ENCODE results near the gene LSM2. TPM values are rescaled to one million over a fixed set of nuclear protein-coding genes. Genes with fewer than 3 reads are reported as not detected.
A peak's percentile ranks its signal among the peaks of the same experiment; 100 is the strongest.
"Not testable (repeated sequence)": the region's sequence is repeated elsewhere in the genome, so short reads cannot be mapped to it uniquely, and the experiment has no call there.

Gene LSM2
- total RNA-seq, 4 donors from 2014 or later = 37.1 to 119 (median 58.7) TPM

DNA sequence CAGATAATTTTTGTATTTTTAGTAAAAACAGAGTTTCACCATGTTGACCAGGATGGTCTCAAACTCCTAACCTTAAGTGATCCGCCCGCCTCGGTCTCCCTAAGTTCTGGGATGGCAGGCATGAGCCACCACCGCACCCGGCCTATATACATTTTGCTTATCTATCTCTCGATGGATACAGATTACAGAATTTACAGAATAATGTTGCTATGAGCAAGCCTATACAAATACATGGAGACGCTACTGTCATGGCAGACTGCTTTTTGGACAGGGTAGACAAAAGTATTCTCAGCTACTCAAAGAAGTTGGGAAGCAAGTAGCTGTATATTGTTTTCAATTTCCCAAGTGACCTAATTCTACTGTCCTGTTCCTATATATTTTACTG, 6.7 kb upstream of the LSM2 start:
- no peaks in the 10 kb centered on the region for H3K36me3 ChIP-seq
- peak overlapping the region; percentile 96 to 100 for H3K27ac ChIP-seq
- intact Hi-C loops (cut with DNase I; ENCODE audit: low total_unique reads) = no loop called here
- TF ChIP-seq, protein P1, sequence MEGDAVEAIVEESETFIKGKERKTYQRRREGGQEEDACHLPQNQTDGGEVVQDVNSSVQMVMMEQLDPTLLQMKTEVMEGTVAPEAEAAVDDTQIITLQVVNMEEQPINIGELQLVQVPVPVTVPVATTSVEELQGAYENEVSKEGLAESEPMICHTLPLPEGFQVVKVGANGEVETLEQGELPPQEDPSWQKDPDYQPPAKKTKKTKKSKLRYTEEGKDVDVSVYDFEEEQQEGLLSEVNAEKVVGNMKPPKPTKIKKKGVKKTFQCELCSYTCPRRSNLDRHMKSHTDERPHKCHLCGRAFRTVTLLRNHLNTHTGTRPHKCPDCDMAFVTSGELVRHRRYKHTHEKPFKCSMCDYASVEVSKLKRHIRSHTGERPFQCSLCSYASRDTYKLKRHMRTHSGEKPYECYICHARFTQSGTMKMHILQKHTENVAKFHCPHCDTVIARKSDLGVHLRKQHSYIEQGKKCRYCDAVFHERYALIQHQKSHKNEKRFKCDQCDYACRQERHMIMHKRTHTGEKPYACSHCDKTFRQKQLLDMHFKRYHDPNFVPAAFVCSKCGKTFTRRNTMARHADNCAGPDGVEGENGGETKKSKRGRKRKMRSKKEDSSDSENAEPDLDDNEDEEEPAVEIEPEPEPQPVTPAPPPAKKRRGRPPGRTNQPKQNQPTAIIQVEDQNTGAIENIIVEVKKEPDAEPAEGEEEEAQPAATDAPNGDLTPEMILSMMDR (IDR thresholded peaks at IDR 0.05) = no peak
- TF ChIP-seq POLR2A (IDR thresholded peaks at IDR 0.05) = no peak
- H3K4me1 ChIP-seq = no peaks in the 10 kb centered on the region
- H3K4me3 ChIP-seq = peak overlapping the region in 1 of 2 donors; percentile 32
- H3K9me3 ChIP-seq = no peaks in the 10 kb centered on the region
- no peak for DNase-seq
- no peaks in the 10 kb centered on the region for H3K27me3 ChIP-seq

GRCh38 chr6:31811645-31812044, 4.9 kb upstream of the LSM2 start:
- intact Hi-C loops (cut with DNase I; ENCODE audit: low total_unique reads) = no loop called here
- no peaks in the 10 kb centered on the region for H3K27me3 ChIP-seq

GRCh38 chr6:31808599-31808998, 1.8 kb upstream of the LSM2 start:
- H3K27ac ChIP-seq; H3K4me1 ChIP-seq; H3K36me3 ChIP-seq; H3K4me3 ChIP-seq; intact Hi-C loops (cut with DNase I; ENCODE audit: low total_unique reads); H3K9me3 ChIP-seq; DNase-seq; H3K27me3 ChIP-seq: not testable (repeated sequence)

More at GRCh38 chr6:31811645-31812044, 4.9 kb upstream of the LSM2 start:
- H3K4me1 ChIP-seq = peaks cover 0 to 3% of the 10 kb centered on the region in 2 donors
- H3K9me3 ChIP-seq = no peaks in the 10 kb centered on the region
- no peaks in the 10 kb centered on the region for H3K36me3 ChIP-seq
- H3K4me3 ChIP-seq = no peak overlapping the region
- DNase-seq = no peak
- H3K27ac ChIP-seq = no peak overlapping the region
- no peak for TF ChIP-seq POLR2A (IDR thresholded peaks at IDR 0.05)
- TF ChIP-seq, protein P1 (IDR thresholded peaks at IDR 0.05) = no peak

DNA sequence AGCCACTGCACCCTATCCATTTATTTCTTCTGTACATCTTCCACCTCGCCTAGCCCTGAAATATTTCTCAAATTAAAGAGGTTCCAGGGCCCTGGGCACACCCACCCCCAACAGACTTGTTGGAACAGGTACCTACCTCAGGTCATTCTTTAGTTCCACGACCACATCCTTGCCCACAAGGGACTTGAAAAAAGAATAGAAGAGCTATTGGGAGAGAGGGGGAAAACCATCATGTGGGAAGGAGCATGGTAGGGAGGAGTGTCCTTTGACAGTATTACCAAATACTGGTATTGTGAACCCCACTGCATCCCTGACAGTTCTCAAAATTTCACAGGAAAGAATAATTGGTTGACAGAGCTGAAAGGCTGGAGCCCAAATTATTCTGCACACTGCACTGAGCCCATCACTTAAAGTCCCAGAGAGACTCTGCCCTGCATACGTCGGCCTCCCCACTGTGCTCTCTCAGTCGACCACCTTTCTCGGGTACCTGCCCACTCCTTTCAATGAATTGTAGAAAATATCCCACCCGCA, 762 bp downstream of the LSM2 start:
- Histone ChIP-seq H3K27ac (peak overlapping the region; percentile 90 to 97), H3K4me3 (peak overlapping the region; percentile 35 to 76), H3K27me3 (no peaks in the 10 kb centered on the region), H3K36me3 (no peaks in the 10 kb centered on the region), H3K4me1 (peaks cover 0 to 8% of the 10 kb centered on the region in 2 donors), H3K9me3 (no peaks in the 10 kb centered on the region)
- TF ChIP-seq, protein P1 (IDR thresholded peaks at IDR 0.05) = no peak
- no peak for TF ChIP-seq POLR2A (IDR thresholded peaks at IDR 0.05)
- intact Hi-C loops (cut with DNase I; ENCODE audit: low total_unique reads) = no loop called here
- DNase-seq = no peak

DNA sequence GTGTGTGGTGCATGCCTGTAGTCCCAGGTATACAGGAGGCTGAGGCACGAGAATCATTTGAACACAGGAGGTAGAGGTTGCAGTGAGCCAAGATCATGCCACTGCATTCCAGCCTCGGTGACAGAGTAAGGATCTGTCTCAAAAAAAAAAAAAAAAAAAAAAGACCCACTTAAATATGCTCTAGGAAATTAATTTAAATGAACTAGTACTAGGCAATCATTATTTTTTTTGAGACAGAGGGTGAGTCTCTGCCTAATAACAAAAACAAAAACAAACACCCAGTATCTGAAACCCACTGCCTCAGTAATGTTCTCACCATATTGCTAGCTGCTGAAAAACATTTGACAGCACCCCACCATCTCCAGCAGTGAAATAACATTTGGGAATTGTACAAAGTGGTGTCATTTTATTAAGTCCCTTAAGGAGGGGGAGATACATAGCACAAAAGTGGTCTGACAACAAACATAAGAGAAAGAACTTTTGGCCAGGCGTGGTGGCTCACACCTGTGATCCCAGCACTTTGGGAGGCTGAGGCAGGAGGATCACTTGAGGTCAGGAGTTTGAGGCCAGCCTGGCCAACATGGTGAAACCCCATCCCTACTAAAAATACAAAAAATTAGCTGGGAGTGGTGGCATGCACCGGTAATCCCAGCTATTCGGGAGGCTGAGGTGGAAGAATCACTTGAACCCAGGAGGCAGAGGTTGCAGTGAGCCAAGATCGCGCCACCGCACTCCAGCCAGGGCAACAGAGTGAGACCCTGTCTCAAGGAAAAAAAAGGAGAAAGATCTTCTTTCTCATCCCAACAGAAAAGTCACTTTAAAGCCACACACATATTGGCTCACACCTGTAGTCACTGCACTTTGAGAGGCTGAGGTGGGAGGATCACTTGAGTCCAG, 5.5 kb downstream of the LSM2 start:
- H3K36me3 ChIP-seq; H3K27ac ChIP-seq; DNase-seq; intact Hi-C loops (cut with DNase I; ENCODE audit: low total_unique reads); H3K4me1 ChIP-seq; H3K4me3 ChIP-seq; H3K9me3 ChIP-seq; H3K27me3 ChIP-seq: not testable (repeated sequence)

- intact Hi-C loops (cut with DNase I; ENCODE audit: low total_unique reads) = loop anchor here (10.0 kb wide), 1 partner anchor 65 kb away; the partner anchor contains the start of gene CLIC1
- DNase-seq = no peak
- Histone ChIP-seq H3K4me1 (no peaks in the 10 kb centered on the region), H3K9me3 (no peaks in the 10 kb centered on the region), H3K27ac (peak overlapping the region; percentile 22 to 49), H3K27me3 (no peaks in the 10 kb centered on the region), H3K36me3 (no peaks in the 10 kb centered on the region), H3K4me3 (no peak overlapping the region)
- no peak for TF ChIP-seq POLR2A (IDR thresholded peaks at IDR 0.05)
- TF ChIP-seq, protein P1 (IDR thresholded peaks at IDR 0.05) = no peak
Measured at GRCh38 chr6:31799781-31800180, 7.0 kb downstream of the LSM2 start.
